ENCODE data around the gene SUCLA2. TPM values are rescaled to one million over a fixed set of nuclear protein-coding genes. Genes with fewer than 3 reads are reported as not detected.

SUCLA2 gene
- total and polyA plus RNA-seq, 2 experiments from 2014 or later = 56.0 to 84.2 TPM

DNA sequence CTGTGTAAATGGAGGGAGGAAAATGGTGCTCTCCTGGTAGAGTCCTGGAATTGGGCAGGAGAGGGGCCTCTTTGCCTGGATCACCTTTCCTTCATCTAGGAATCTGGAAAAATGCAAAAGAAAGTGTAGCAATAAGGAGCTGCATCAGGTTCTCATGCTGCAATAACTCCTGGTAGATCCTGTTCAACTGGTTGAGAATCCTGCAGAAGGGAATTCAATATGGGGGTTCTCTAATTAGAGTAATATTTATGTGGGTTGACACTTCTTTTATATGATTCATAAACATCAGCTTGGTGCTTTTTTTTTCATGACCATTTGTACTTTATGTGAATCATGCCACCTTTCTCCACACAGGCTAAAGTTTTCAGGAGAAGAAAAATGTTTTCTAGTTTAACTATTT, 27.0 kb upstream of the SUCLA2 start (continued):
- TF ChIP-seq, protein P1, sequence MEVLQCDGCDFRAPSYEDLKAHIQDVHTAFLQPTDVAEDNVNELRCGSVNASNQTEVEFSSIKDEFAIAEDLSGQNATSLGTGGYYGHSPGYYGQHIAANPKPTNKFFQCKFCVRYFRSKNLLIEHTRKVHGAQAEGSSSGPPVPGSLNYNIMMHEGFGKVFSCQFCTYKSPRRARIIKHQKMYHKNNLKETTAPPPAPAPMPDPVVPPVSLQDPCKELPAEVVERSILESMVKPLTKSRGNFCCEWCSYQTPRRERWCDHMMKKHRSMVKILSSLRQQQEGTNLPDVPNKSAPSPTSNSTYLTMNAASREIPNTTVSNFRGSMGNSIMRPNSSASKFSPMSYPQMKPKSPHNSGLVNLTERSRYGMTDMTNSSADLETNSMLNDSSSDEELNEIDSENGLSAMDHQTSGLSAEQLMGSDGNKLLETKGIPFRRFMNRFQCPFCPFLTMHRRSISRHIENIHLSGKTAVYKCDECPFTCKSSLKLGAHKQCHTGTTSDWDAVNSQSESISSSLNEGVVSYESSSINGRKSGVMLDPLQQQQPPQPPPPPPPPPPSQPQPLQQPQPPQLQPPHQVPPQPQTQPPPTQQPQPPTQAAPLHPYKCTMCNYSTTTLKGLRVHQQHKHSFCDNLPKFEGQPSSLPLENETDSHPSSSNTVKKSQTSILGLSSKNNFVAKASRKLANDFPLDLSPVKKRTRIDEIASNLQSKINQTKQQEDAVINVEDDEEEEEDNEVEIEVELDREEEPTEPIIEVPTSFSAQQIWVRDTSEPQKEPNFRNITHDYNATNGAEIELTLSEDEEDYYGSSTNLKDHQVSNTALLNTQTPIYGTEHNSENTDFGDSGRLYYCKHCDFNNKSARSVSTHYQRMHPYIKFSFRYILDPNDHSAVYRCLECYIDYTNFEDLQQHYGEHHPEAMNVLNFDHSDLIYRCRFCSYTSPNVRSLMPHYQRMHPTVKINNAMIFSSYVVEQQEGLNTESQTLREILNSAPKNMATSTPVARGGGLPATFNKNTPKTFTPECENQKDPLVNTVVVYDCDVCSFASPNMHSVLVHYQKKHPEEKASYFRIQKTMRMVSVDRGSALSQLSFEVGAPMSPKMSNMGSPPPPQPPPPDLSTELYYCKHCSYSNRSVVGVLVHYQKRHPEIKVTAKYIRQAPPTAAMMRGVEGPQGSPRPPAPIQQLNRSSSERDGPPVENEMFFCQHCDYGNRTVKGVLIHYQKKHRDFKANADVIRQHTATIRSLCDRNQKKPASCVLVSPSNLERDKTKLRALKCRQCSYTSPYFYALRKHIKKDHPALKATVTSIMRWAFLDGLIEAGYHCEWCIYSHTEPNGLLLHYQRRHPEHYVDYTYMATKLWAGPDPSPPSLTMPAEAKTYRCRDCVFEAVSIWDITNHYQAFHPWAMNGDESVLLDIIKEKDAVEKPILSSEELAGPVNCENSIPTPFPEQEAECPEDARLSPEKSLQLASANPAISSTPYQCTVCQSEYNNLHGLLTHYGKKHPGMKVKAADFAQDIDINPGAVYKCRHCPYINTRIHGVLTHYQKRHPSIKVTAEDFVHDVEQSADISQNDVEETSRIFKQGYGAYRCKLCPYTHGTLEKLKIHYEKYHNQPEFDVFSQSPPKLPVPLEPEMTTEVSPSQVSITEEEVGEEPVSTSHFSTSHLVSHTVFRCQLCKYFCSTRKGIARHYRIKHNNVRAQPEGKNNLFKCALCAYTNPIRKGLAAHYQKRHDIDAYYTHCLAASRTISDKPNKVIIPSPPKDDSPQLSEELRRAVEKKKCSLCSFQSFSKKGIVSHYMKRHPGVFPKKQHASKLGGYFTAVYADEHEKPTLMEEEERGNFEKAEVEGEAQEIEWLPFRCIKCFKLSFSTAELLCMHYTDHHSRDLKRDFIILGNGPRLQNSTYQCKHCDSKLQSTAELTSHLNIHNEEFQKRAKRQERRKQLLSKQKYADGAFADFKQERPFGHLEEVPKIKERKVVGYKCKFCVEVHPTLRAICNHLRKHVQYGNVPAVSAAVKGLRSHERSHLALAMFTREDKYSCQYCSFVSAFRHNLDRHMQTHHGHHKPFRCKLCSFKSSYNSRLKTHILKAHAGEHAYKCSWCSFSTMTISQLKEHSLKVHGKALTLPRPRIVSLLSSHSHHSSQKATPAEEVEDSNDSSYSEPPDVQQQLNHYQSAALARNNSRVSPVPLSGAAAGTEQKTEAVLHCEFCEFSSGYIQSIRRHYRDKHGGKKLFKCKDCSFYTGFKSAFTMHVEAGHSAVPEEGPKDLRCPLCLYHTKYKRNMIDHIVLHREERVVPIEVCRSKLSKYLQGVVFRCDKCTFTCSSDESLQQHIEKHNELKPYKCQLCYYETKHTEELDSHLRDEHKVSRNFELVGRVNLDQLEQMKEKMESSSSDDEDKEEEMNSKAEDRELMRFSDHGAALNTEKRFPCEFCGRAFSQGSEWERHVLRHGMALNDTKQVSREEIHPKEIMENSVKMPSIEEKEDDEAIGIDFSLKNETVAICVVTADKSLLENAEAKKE (CRISPR knock-in tag; IDR thresholded peaks at IDR 0.05) = no peak
- TF ChIP-seq, protein P2, sequence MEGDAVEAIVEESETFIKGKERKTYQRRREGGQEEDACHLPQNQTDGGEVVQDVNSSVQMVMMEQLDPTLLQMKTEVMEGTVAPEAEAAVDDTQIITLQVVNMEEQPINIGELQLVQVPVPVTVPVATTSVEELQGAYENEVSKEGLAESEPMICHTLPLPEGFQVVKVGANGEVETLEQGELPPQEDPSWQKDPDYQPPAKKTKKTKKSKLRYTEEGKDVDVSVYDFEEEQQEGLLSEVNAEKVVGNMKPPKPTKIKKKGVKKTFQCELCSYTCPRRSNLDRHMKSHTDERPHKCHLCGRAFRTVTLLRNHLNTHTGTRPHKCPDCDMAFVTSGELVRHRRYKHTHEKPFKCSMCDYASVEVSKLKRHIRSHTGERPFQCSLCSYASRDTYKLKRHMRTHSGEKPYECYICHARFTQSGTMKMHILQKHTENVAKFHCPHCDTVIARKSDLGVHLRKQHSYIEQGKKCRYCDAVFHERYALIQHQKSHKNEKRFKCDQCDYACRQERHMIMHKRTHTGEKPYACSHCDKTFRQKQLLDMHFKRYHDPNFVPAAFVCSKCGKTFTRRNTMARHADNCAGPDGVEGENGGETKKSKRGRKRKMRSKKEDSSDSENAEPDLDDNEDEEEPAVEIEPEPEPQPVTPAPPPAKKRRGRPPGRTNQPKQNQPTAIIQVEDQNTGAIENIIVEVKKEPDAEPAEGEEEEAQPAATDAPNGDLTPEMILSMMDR (conservative IDR thresholded peaks at IDR 0.05; ENCODE audit: low read depth in 2 of 2) = no peak
- TF ChIP-seq EZH2phosphoT487 (IDR thresholded peaks at IDR 0.05; ENCODE audit: unreplicated experiment) = no peak
- TF ChIP-seq NANOG (IDR thresholded peaks at IDR 0.05; ENCODE audit: borderline replicate concordance) = no peak
- no peak for TF ChIP-seq ZNF114 (CRISPR knock-in tag; IDR thresholded peaks at IDR 0.05)
- TF ChIP-seq, protein P3, sequence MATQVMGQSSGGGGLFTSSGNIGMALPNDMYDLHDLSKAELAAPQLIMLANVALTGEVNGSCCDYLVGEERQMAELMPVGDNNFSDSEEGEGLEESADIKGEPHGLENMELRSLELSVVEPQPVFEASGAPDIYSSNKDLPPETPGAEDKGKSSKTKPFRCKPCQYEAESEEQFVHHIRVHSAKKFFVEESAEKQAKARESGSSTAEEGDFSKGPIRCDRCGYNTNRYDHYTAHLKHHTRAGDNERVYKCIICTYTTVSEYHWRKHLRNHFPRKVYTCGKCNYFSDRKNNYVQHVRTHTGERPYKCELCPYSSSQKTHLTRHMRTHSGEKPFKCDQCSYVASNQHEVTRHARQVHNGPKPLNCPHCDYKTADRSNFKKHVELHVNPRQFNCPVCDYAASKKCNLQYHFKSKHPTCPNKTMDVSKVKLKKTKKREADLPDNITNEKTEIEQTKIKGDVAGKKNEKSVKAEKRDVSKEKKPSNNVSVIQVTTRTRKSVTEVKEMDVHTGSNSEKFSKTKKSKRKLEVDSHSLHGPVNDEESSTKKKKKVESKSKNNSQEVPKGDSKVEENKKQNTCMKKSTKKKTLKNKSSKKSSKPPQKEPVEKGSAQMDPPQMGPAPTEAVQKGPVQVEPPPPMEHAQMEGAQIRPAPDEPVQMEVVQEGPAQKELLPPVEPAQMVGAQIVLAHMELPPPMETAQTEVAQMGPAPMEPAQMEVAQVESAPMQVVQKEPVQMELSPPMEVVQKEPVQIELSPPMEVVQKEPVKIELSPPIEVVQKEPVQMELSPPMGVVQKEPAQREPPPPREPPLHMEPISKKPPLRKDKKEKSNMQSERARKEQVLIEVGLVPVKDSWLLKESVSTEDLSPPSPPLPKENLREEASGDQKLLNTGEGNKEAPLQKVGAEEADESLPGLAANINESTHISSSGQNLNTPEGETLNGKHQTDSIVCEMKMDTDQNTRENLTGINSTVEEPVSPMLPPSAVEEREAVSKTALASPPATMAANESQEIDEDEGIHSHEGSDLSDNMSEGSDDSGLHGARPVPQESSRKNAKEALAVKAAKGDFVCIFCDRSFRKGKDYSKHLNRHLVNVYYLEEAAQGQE (IDR thresholded peaks at IDR 0.05; ENCODE audit: unreplicated experiment) = no peak
- TF ChIP-seq, protein P4, sequence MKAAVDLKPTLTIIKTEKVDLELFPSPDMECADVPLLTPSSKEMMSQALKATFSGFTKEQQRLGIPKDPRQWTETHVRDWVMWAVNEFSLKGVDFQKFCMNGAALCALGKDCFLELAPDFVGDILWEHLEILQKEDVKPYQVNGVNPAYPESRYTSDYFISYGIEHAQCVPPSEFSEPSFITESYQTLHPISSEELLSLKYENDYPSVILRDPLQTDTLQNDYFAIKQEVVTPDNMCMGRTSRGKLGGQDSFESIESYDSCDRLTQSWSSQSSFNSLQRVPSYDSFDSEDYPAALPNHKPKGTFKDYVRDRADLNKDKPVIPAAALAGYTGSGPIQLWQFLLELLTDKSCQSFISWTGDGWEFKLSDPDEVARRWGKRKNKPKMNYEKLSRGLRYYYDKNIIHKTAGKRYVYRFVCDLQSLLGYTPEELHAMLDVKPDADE (IDR thresholded peaks at IDR 0.05) = no peak

Data from GM23338 (cell line).